Measurements from ENCODE around the gene NUMB.

The NUMB gene

GRCh38 chr14:73261075-73261474 is 197.3 kb downstream of the NUMB start:
- DNase-seq (ENCODE audit: low spot score), result no peak

- no peak for DNase-seq (ENCODE audit: low spot score)
These were observed 197.8 kb downstream of the NUMB start for GRCh38 chr14:73260574-73260973.

- DNase-seq (ENCODE audit: low spot score), result no peak
These were observed 198.5 kb downstream of the NUMB start for GRCh38 chr14:73259837-73260236.

- DNase-seq (ENCODE audit: low spot score), result no peak
These were observed 199.3 kb downstream of the NUMB start for GRCh38 chr14:73258845-73259611.

GRCh38 chr14:73258076-73258475 is 200.3 kb downstream of the NUMB start:
- no peak for DNase-seq (ENCODE audit: low spot score)

- DNase-seq (ENCODE audit: low spot score), result no peak
These were observed 202.6 kb downstream of the NUMB start for GRCh38 chr14:73255693-73256225.

GRCh38 chr14:73255005-73255400 is 203.3 kb downstream of the NUMB start:
- DNase-seq (ENCODE audit: low spot score), result no peak

GRCh38 chr14:73254247-73255004 is 203.9 kb downstream of the NUMB start:
- no peak for DNase-seq (ENCODE audit: low spot score)

- no peak for DNase-seq (ENCODE audit: low spot score)
These were observed 204.6 kb downstream of the NUMB start for GRCh38 chr14:73253721-73254120.

GRCh38 chr14:73253323-73253610 is 205.1 kb downstream of the NUMB start:
- DNase-seq (ENCODE audit: low spot score), result no peak

- DNase-seq (ENCODE audit: low spot score), result no peak
These were observed 205.6 kb downstream of the NUMB start for GRCh38 chr14:73252491-73253322.

- no peak for DNase-seq (ENCODE audit: low spot score)
These were observed 206.7 kb downstream of the NUMB start for GRCh38 chr14:73251516-73252215.

- no peak for DNase-seq (ENCODE audit: low spot score)
These were observed 207.4 kb downstream of the NUMB start for GRCh38 chr14:73250781-73251500.

- DNase-seq (ENCODE audit: low spot score), result no peak
These were observed 208.0 kb downstream of the NUMB start for GRCh38 chr14:73250317-73250713.

GRCh38 chr14:73249564-73250316 is 208.6 kb downstream of the NUMB start:
- no peak for DNase-seq (ENCODE audit: low spot score)

GRCh38 chr14:73249108-73249507 is 209.2 kb downstream of the NUMB start:
- DNase-seq (ENCODE audit: low spot score), result no peak

GRCh38 chr14:73248108-73248868 is 210.1 kb downstream of the NUMB start:
- DNase-seq (ENCODE audit: low spot score), result no peak

GRCh38 chr14:73246387-73247150 is 211.8 kb downstream of the NUMB start:
- DNase-seq (ENCODE audit: low spot score), result no peak
